IMR-90 (cell line): ENCODE results near the gene FOXC2. TPM values are rescaled to one million over a fixed set of nuclear protein-coding genes. Genes with fewer than 3 reads are reported as not detected.

ENCODE experiments used
- ATAC-seq: fragments of 200-7000 bp; cut with Tn5 transposase; 2 replicates; pipeline ENCODE4 v1.9.1; 2020; ENCODE audit warnings: low read depth, mild to moderate bottlenecking, moderate library complexity
- BruUV-seq: library from RNA; stranded (reverse); fragments of 400-500 nt; replicated peaks from 2 replicates; lab custom pipeline; 2021; lab: Mats Ljungman, UMichigan
- CTCF ChIA-PET: fragments of 300-600 bp; formaldehyde crosslinking; extraction: SDS; loops from one replicate; lab custom pipeline; 2021; ENCODE audit warnings: antibody characterized with exemption; lab: Yijun Ruan, JAX
- POLR2A ChIA-PET: fragments of 300-600 bp; sonication (Branson Sonifier 250); formaldehyde crosslinking; loops from one replicate; lab custom pipeline; 2022; ENCODE audit warnings: antibody characterized with exemption; ENCODE audit not compliant: unreplicated experiment; lab: Charles Lee
- DNase-seq: peaks from one replicate; pipeline ENCODE4 v3.0.0; 2013
- H2AFZ ChIP-seq: replicated peaks from 2 replicates; pipeline ENCODE3; 2013; ENCODE audit warnings: low read length, mild to moderate bottlenecking; ENCODE audit not compliant: poor library complexity
- H2AK5ac ChIP-seq: 2 replicates; pipeline ENCODE4 v1.6.1; 2013; ENCODE audit warnings: low read depth, low read length, inconsistent platforms
- H2AK9ac ChIP-seq: replicated peaks from 2 replicates; pipeline ENCODE3; 2013; ENCODE audit warnings: mild to moderate bottlenecking, low read depth, low read length, moderate library complexity; ENCODE audit not compliant: poor library complexity
- H2BK120ac ChIP-seq: 2 replicates; pipeline ENCODE4 v1.6.1; 2013; ENCODE audit warnings: low read depth, low read length, inconsistent platforms
- H2BK15ac ChIP-seq: 3 replicates; pipeline ENCODE4 v1.6.1; 2013; ENCODE audit warnings: low read depth, low read length, inconsistent platforms
- H2BK20ac ChIP-seq: 2 replicates; pipeline ENCODE4 v1.6.1; 2013; ENCODE audit warnings: low read depth, mild to moderate bottlenecking, inconsistent platforms, low read length, moderate library complexity
- H2BK5ac ChIP-seq: 2 replicates; pipeline ENCODE4 v1.6.1; 2013; ENCODE audit warnings: mild to moderate bottlenecking, low read depth, low read length, inconsistent platforms; ENCODE audit not compliant: poor library complexity, severe bottlenecking
- H3K14ac ChIP-seq: replicated peaks from 2 replicates; pipeline ENCODE4 v1.6.1; 2013; ENCODE audit warnings: low read depth, low read length, inconsistent platforms
- H3K18ac ChIP-seq: 2 replicates; pipeline ENCODE4 v1.6.1; 2013; ENCODE audit warnings: low read depth, low read length, control low read depth
- H3K23ac ChIP-seq: 2 replicates; pipeline ENCODE4 v1.6.1; 2013; ENCODE audit warnings: low read depth, low read length, inconsistent platforms
- H3K27ac ChIP-seq: 2 replicates; pipeline ENCODE4 v1.5.1; 2013; ENCODE audit warnings: mild to moderate bottlenecking, control low read depth, low read length; ENCODE audit not compliant: insufficient read depth
- H3K27me3 ChIP-seq: 2 replicates; pipeline ENCODE4 v1.6.1; 2013; ENCODE audit warnings: low read length; ENCODE audit not compliant: control insufficient read depth, insufficient read depth
- H3K36me3 ChIP-seq: 2 replicates; pipeline ENCODE4 v1.6.1; 2013; ENCODE audit warnings: low read length, mixed read lengths; ENCODE audit not compliant: control insufficient read depth, insufficient read depth
- H3K4ac ChIP-seq: 2 replicates; pipeline ENCODE4 v1.6.1; 2013; ENCODE audit warnings: low read depth, low read length, inconsistent platforms
- H3K4me1 ChIP-seq: 2 replicates; pipeline ENCODE4 v1.6.1; 2013; ENCODE audit warnings: low read length, mixed read lengths; ENCODE audit not compliant: control insufficient read depth, insufficient read depth
- H3K4me2 ChIP-seq: 2 replicates; pipeline ENCODE4 v1.6.1; 2013; ENCODE audit warnings: low read depth, mild to moderate bottlenecking, control low read depth, low read length, moderate library complexity
- H3K4me3 ChIP-seq: 2 replicates; pipeline ENCODE4 v1.5.1; 2013; ENCODE audit warnings: low read depth, mild to moderate bottlenecking, control low read depth, low read length, moderate library complexity; ENCODE audit not compliant: insufficient read depth
- H3K56ac ChIP-seq: 2 replicates; pipeline ENCODE4 v1.6.1; 2013; ENCODE audit warnings: low read length, inconsistent platforms; ENCODE audit not compliant: insufficient read depth; ENCODE audit errors: extremely low read depth
- H3K79me1 ChIP-seq, 2 experiments: 2 replicates each; pipeline ENCODE4 v1.6.1; 2013; ENCODE audit warnings: low read length in 2 of 2, inconsistent platforms in 1 of 2, low read depth in 1 of 2
- H3K9ac ChIP-seq: 2 replicates; pipeline ENCODE4 v1.6.1; 2013; ENCODE audit warnings: low read depth, low read length, control low read depth
- H3K9me1 ChIP-seq: 2 replicates; pipeline ENCODE4 v1.6.1; 2013; ENCODE audit warnings: low read length, inconsistent platforms; ENCODE audit not compliant: insufficient read depth
- H3K9me3 ChIP-seq: 2 replicates; pipeline ENCODE4 v1.6.1; 2013; ENCODE audit warnings: low read length; ENCODE audit not compliant: control insufficient read depth, insufficient read depth
- H4K20me1 ChIP-seq: 2 replicates; pipeline ENCODE4 v1.6.1; 2013; ENCODE audit warnings: low read length, inconsistent platforms; ENCODE audit not compliant: insufficient read depth
- H4K5ac ChIP-seq: 2 replicates; pipeline ENCODE4 v1.6.1; 2013; ENCODE audit warnings: mild to moderate bottlenecking, low read depth, low read length, control low read depth
- H4K8ac ChIP-seq, 2 experiments: 2 replicates each; pipeline ENCODE4 v1.6.1; 2013; ENCODE audit warnings: low read depth in 2 of 2, low read length in 2 of 2, control low read depth in 1 of 2, inconsistent platforms in 1 of 2
- H4K91ac ChIP-seq: 2 replicates; pipeline ENCODE4 v1.6.1; 2013; ENCODE audit warnings: low read depth, low read length, inconsistent platforms; ENCODE audit not compliant: insufficient read depth
- BHLHE40 ChIP-seq: fragments of 150-350 bp; IDR thresholded peaks from 2 replicates; pipeline ENCODE4 v1.6.1; 2016; ENCODE audit warnings: mild to moderate bottlenecking, low read depth, low read length
- CEBPB ChIP-seq: IDR thresholded peaks from 2 replicates; pipeline ENCODE4 v1.6.1; 2012; ENCODE audit warnings: low read depth, low read length, improper control_type of control experiment
- FOS ChIP-seq: fragments of 150-350 bp; IDR thresholded peaks from 2 replicates; pipeline ENCODE4 v1.6.1; 2016; ENCODE audit warnings: low read depth, low read length
- MAFK ChIP-seq: IDR thresholded peaks from 2 replicates; pipeline ENCODE4 v1.6.1; 2012; ENCODE audit warnings: low read depth, low read length, improper control_type of control experiment
- MAZ ChIP-seq: IDR thresholded peaks from 2 replicates; pipeline ENCODE4 v1.6.1; 2012; ENCODE audit warnings: low read depth, mild to moderate bottlenecking, low read length, improper control_type of control experiment, moderate library complexity, borderline replicate concordance
- MXI1 ChIP-seq: IDR thresholded peaks from 2 replicates; pipeline ENCODE4 v1.6.1; 2012; ENCODE audit warnings: low read depth, mild to moderate bottlenecking, low read length, moderate library complexity, borderline replicate concordance
- NFE2L2 ChIP-seq: fragments of 150-350 bp; IDR thresholded peaks from 2 replicates; pipeline ENCODE4 v1.6.1; 2016; ENCODE audit warnings: low read depth, mild to moderate bottlenecking, low read length
- POLR2A ChIP-seq: IDR thresholded peaks from 2 replicates; pipeline ENCODE4 v1.6.1; 2012; ENCODE audit warnings: mild to moderate bottlenecking, low read depth, low read length
- RCOR1 ChIP-seq: IDR thresholded peaks from 2 replicates; pipeline ENCODE4 v1.6.1; 2012; ENCODE audit warnings: mild to moderate bottlenecking, low read length, improper control_type of control experiment; ENCODE audit not compliant: insufficient replicate concordance
- RFX5 ChIP-seq: IDR thresholded peaks from 2 replicates; pipeline ENCODE4 v1.8.0; 2012; ENCODE audit warnings: low read depth, mild to moderate bottlenecking, low read length, moderate library complexity
- SMC3 ChIP-seq: fragments of 150-350 bp; IDR thresholded peaks from 2 replicates; pipeline ENCODE4 v1.6.1; 2016; ENCODE audit warnings: low read depth, mild to moderate bottlenecking, antibody characterized with exemption, low read length, moderate library complexity
- WGBS, 2 experiments: methylation state at CpG; one replicate each; pipeline versions ENCODE4 v1.1.5 to v1.1.7; 2013; ENCODE audit warnings: missing lambda C conversion rate in 2 of 2; ENCODE audit not compliant: insufficient read length in 1 of 2; ENCODE audit errors: extremely low coverage in 2 of 2; 5-methylcytosine and 5-hydroxymethylcytosine counted together
- dilution Hi-C: fragments of 300-500 bp; cut with HindIII; formaldehyde crosslinking; loops from one replicate; pipeline ENCODE4 v1.14.3; 2018; ENCODE audit warnings: low sequenced_read_pairs; ENCODE audit not compliant: unreplicated experiment
- in situ Hi-C: fragments of 300-500 bp; cut with MboI; formaldehyde crosslinking; loops from 3 replicates; pipeline ENCODE4 v1.14.3; 2019; ENCODE audit warnings: low sequenced_read_pairs, inconsistent platforms, mixed read lengths
- intact Hi-C: fragments of 100-400 bp; cut with micrococcal nuclease; formaldehyde crosslinking; loops from 2 replicates; pipeline ENCODE4 v1.10.0; 2022
- polyA plus RNA-seq, 3 experiments: library from polyadenylated mRNA; depleted of rRNA; stranded (reverse); fragments of >200 nt; gene quantifications; 2 replicates each; pipeline ENCODE4 v1.2.3, GENCODE V29; 2012; ENCODE audit warnings: low replicate concordance in 1 of 3
- total RNA-seq: library from RNA; depleted of rRNA; stranded (reverse); fragments of >200 nt; gene quantifications from 2 replicates; pipeline ENCODE4 v1.2.3, GENCODE V29; 2012
- TF ChIP-seq, protein P1 (sequence below): fragments of 150-350 bp; IDR thresholded peaks from 2 replicates; pipeline ENCODE4 v1.6.1; 2016; ENCODE audit warnings: low read depth, mild to moderate bottlenecking, low read length, moderate library complexity, borderline replicate concordance
- TF ChIP-seq, protein P2 (sequence below): fragments of 150-350 bp; IDR thresholded peaks from 2 replicates; pipeline ENCODE4 v1.6.1; 2017; ENCODE audit warnings: mild to moderate bottlenecking, antibody characterized with exemption, low read length, low read depth
- TF ChIP-seq, protein P3 (sequence below): conservative IDR thresholded peaks from 2 replicates; pipeline ENCODE4 v1.5.1; 2012; ENCODE audit warnings: mild to moderate bottlenecking, low read depth, low read length, improper control_type of control experiment

FOXC2 gene
- total and polyA plus RNA-seq, 2 of the 4 experiments (the other 2 are of a cell fraction) = 0.90 to 6.4 TPM

- no peaks in the 10 kb centered on the region for H3K9me3 ChIP-seq
- H4K8ac ChIP-seq = peak overlapping the region in 1 of 2 experiments; percentile 9; a peak in 2 of 4 replicates
- H3K14ac ChIP-seq = no peak overlapping the region
- H4K5ac ChIP-seq = peak overlapping the region; percentile 57; the same call in 1 of the 2 replicates
- no peak overlapping the region for H2AFZ ChIP-seq
- no peak overlapping the region for H3K27ac ChIP-seq
- H3K4me2 ChIP-seq = no peak overlapping the region
- H2AK5ac ChIP-seq = peak overlapping the region; percentile 75; the same call in 1 of the 2 replicates
- intact Hi-C loops = no loop called here
- H3K4ac ChIP-seq = peak overlapping the region; percentile 72
- H2BK15ac ChIP-seq = peak overlapping the region; percentile 90; the same call in 2 of the 3 replicates
- peak overlapping the region; percentile 42 for H2AK9ac ChIP-seq
- peak overlapping the region; percentile 4; the same call in 1 of the 2 replicates for H2BK120ac ChIP-seq
- H3K9ac ChIP-seq = no peak overlapping the region
- no peak overlapping the region for H3K4me3 ChIP-seq
- 0 out of 2 replicates have a peak overlapping the region, but pooled peaks have one; percentile 29 for H3K23ac ChIP-seq
- H3K9me1 ChIP-seq = no peaks in the 10 kb centered on the region; the same call in 1 of the 2 replicates
- no peak for ATAC-seq
- H3K79me1 ChIP-seq = peaks cover 4 to 9% of the 10 kb centered on the region in 2 experiments; a peak in 1 of 4 replicates
- H3K56ac ChIP-seq = no peak overlapping the region
- no peak overlapping the region; the same call in 1 of the 2 replicates for H2BK20ac ChIP-seq
- DNase-seq = no peak
- ChIA-PET POLR2A (no interaction called here), CTCF (no interaction called here)
- no peaks in the 10 kb centered on the region for H4K20me1 ChIP-seq
- H3K27me3 ChIP-seq = no peaks in the 10 kb centered on the region
- H3K18ac ChIP-seq = no peak overlapping the region
- no peak overlapping the region for H4K91ac ChIP-seq
- no peaks in the 10 kb centered on the region for H3K36me3 ChIP-seq
- no TSS peak for BruUV-seq
- in situ Hi-C loops = no loop called here
- dilution Hi-C loops = no loop called here
- 97% methylated on average over 9 of the region's 18 CpGs; no CpG with 5 or more reads in 1 of the 2 experiments for WGBS, 2 experiments
- H3K4me1 ChIP-seq = peaks cover 5% of the 10 kb centered on the region
- no peak overlapping the region for H2BK5ac ChIP-seq
- TF ChIP-seq MAFK (no peak), BHLHE40 (no peak), CEBPB (no peak), RCOR1 (no peak), NFE2L2 (no peak), SMC3 (no peak), FOS (no peak), POLR2A (no peak), RFX5 (no peak), MAZ (no peak), MXI1 (no peak)
- TF ChIP-seq, protein P1, sequence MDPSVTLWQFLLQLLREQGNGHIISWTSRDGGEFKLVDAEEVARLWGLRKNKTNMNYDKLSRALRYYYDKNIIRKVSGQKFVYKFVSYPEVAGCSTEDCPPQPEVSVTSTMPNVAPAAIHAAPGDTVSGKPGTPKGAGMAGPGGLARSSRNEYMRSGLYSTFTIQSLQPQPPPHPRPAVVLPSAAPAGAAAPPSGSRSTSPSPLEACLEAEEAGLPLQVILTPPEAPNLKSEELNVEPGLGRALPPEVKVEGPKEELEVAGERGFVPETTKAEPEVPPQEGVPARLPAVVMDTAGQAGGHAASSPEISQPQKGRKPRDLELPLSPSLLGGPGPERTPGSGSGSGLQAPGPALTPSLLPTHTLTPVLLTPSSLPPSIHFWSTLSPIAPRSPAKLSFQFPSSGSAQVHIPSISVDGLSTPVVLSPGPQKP = no peak
- TF ChIP-seq, protein P2, sequence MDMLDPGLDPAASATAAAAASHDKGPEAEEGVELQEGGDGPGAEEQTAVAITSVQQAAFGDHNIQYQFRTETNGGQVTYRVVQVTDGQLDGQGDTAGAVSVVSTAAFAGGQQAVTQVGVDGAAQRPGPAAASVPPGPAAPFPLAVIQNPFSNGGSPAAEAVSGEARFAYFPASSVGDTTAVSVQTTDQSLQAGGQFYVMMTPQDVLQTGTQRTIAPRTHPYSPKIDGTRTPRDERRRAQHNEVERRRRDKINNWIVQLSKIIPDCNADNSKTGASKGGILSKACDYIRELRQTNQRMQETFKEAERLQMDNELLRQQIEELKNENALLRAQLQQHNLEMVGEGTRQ = no peak
- TF ChIP-seq, protein P3, sequence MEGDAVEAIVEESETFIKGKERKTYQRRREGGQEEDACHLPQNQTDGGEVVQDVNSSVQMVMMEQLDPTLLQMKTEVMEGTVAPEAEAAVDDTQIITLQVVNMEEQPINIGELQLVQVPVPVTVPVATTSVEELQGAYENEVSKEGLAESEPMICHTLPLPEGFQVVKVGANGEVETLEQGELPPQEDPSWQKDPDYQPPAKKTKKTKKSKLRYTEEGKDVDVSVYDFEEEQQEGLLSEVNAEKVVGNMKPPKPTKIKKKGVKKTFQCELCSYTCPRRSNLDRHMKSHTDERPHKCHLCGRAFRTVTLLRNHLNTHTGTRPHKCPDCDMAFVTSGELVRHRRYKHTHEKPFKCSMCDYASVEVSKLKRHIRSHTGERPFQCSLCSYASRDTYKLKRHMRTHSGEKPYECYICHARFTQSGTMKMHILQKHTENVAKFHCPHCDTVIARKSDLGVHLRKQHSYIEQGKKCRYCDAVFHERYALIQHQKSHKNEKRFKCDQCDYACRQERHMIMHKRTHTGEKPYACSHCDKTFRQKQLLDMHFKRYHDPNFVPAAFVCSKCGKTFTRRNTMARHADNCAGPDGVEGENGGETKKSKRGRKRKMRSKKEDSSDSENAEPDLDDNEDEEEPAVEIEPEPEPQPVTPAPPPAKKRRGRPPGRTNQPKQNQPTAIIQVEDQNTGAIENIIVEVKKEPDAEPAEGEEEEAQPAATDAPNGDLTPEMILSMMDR = no peak
These were observed 30.7 kb downstream of the FOXC2 start for GRCh38 chr16:86597126-86597879.
